Osteoblast (primary cell): ENCODE measurements around the gene PROM2. TPM values are rescaled to one million over a fixed set of nuclear protein-coding genes. Genes with fewer than 3 reads are reported as not detected.
A peak's percentile ranks its signal among the peaks of the same experiment; 100 is the strongest.
"Not testable (repeated sequence)": the region's sequence is repeated elsewhere in the genome, so short reads cannot be mapped to it uniquely, and the experiment has no call there.

Experiments
- DNase-seq: peaks from one replicate; pipeline ENCODE4 v3.0.0; 2011; ENCODE audit warnings: low spot score, mixed read lengths; ENCODE audit not compliant: insufficient read length; ENCODE audit errors: missing footprints
- H2AFZ ChIP-seq: 2 replicates; pipeline ENCODE4 v1.6.0; 2011; ENCODE audit warnings: mild to moderate bottlenecking, low read length
- H3K27ac ChIP-seq: 2 replicates; pipeline ENCODE4 v1.5.1; 2011; ENCODE audit warnings: mild to moderate bottlenecking, low read depth, low read length, moderate library complexity
- H3K27me3 ChIP-seq: 2 replicates; pipeline ENCODE4 v1.6.0; 2012; ENCODE audit warnings: mild to moderate bottlenecking, control low read depth, inconsistent platforms, low read length, moderate library complexity; ENCODE audit not compliant: insufficient read depth
- H3K36me3 ChIP-seq: 2 replicates; pipeline ENCODE4 v1.5.1; 2011; ENCODE audit warnings: mild to moderate bottlenecking, low read length, control low read depth, moderate library complexity; ENCODE audit not compliant: insufficient read depth
- H3K4me1 ChIP-seq: 2 replicates; pipeline ENCODE4 v1.5.1; 2011; ENCODE audit warnings: mild to moderate bottlenecking, low read length, control low read depth, moderate library complexity; ENCODE audit not compliant: insufficient read depth
- H3K4me2 ChIP-seq: 2 replicates; pipeline ENCODE4 v1.6.0; 2011; ENCODE audit warnings: mild to moderate bottlenecking, low read length; ENCODE audit not compliant: insufficient read depth
- H3K4me3 ChIP-seq: fragments of 200-600 bp; sonication (generic); 3 replicates; pipeline ENCODE4 v1.5.1; 2012; ENCODE audit warnings: mild to moderate bottlenecking, low read length, inconsistent platforms; ENCODE audit not compliant: insufficient read depth
- H3K79me2 ChIP-seq: 2 replicates; pipeline ENCODE4 v1.6.0; 2012; ENCODE audit warnings: mild to moderate bottlenecking, low read length, control low read depth, inconsistent platforms; ENCODE audit not compliant: insufficient read depth
- H3K9me3 ChIP-seq: 2 replicates; pipeline ENCODE4 v1.5.1; 2011; ENCODE audit warnings: low read depth, low read length, control low read depth
- H4K20me1 ChIP-seq: 2 replicates; pipeline ENCODE4 v1.6.0; 2012; ENCODE audit warnings: mild to moderate bottlenecking, low read length, control low read depth; ENCODE audit not compliant: insufficient read depth
- CTCF ChIP-seq: IDR thresholded peaks from 2 replicates; pipeline ENCODE4 v1.5.1; 2011; ENCODE audit warnings: mild to moderate bottlenecking, low read depth, low read length, moderate library complexity; ENCODE audit errors: extremely low read depth
- total RNA-seq: library from RNA; depleted of rRNA; stranded (reverse); fragments of >200 nt; gene quantifications from 2 replicates; pipeline ENCODE4 v1.2.3, GENCODE V29; 2012

The PROM2 gene
- total RNA-seq, 1 donor, result 0.36 TPM

- Histone ChIP-seq H3K27me3 (peaks cover 8% of the 10 kb centered on the region), H3K9me3 (peaks cover 2% of the 10 kb centered on the region), H2AFZ (no peak overlapping the region), H3K4me1 (no peaks in the 10 kb centered on the region), H3K4me3 (no peak overlapping the region), H3K27ac (no peak overlapping the region), H4K20me1 (no peaks in the 10 kb centered on the region), H3K4me2 (no peak overlapping the region), H3K36me3 (no peaks in the 10 kb centered on the region), H3K79me2 (no peaks in the 10 kb centered on the region)
- no peak for DNase-seq
- no peak for TF ChIP-seq CTCF
Observed at GRCh38 chr2:95240091-95240490, 34.2 kb upstream of the PROM2 start.

- TF ChIP-seq CTCF, result no peak
- H3K27ac ChIP-seq, result no peak overlapping the region
- no peaks in the 10 kb centered on the region for H3K79me2 ChIP-seq
- no peaks in the 10 kb centered on the region for H3K36me3 ChIP-seq
- peaks cover 8% of the 10 kb centered on the region for H3K27me3 ChIP-seq
- no peaks in the 10 kb centered on the region for H3K4me1 ChIP-seq
- no peak overlapping the region for H3K4me3 ChIP-seq
- no peak overlapping the region for H3K4me2 ChIP-seq
- no peaks in the 10 kb centered on the region for H4K20me1 ChIP-seq
- no peak for DNase-seq
- no peak overlapping the region for H2AFZ ChIP-seq
- peaks cover 2% of the 10 kb centered on the region for H3K9me3 ChIP-seq
Observed at GRCh38 chr2:95240556-95240955, 33.7 kb upstream of the PROM2 start.

- H3K79me2 ChIP-seq, H4K20me1 ChIP-seq, H3K27me3 ChIP-seq, DNase-seq, H3K9me3 ChIP-seq, H3K4me1 ChIP-seq, H3K4me2 ChIP-seq, H2AFZ ChIP-seq, H3K36me3 ChIP-seq, H3K4me3 ChIP-seq, H3K27ac ChIP-seq: not testable (repeated sequence)
Observed at GRCh38 chr2:95242084-95242483, 32.2 kb upstream of the PROM2 start.

GRCh38 chr2:95258271-95258670 is 16.0 kb upstream of the PROM2 start:
- Histone ChIP-seq H3K36me3 (no peaks in the 10 kb centered on the region), H3K79me2 (no peaks in the 10 kb centered on the region), H3K4me1 (no peaks in the 10 kb centered on the region), H3K4me2 (no peak overlapping the region), H3K9me3 (no peaks in the 10 kb centered on the region), H2AFZ (no peak overlapping the region), H3K27me3 (peaks cover 7% of the 10 kb centered on the region), H3K4me3 (no peak overlapping the region), H4K20me1 (no peaks in the 10 kb centered on the region), H3K27ac (no peak overlapping the region)
- no peak for TF ChIP-seq CTCF
- DNase-seq, result peak; percentile 18
